IPS-18c (cell line): ENCODE results near the gene RABEPK.
"Not testable (repeated sequence)": the region's sequence is repeated elsewhere in the genome, so short reads cannot be mapped to it uniquely, and the experiment has no call there.

ENCODE experiments used
- H3K4me3 ChIP-seq: 2 replicates; pipeline ENCODE4 v1.7.0; 2013; ENCODE audit warnings: low read depth, mild to moderate bottlenecking, low read length, moderate library complexity; ENCODE audit not compliant: insufficient read depth
- H3K9me3 ChIP-seq: one replicate; pipeline ENCODE4 v1.6.1; 2013; ENCODE audit warnings: mild to moderate bottlenecking, low read length, moderate library complexity; ENCODE audit not compliant: control insufficient read depth, insufficient read depth

The RABEPK gene

GRCh38 chr9:125239631-125240597 lies 39.6 kb downstream of the RABEPK start:
- H3K4me3 ChIP-seq, result peak overlapping the region; percentile 97

GRCh38 chr9:125240649-125240999 lies 40.3 kb downstream of the RABEPK start:
- H3K9me3 ChIP-seq, result no peaks in the 10 kb centered on the region
- peak overlapping the region; percentile 97 for H3K4me3 ChIP-seq

More at GRCh38 chr9:125239631-125240597, 39.6 kb downstream of the RABEPK start:
- H3K9me3 ChIP-seq, result no peaks in the 10 kb centered on the region

GRCh38 chr9:125241000-125241862 lies 40.9 kb downstream of the RABEPK start, which contains the start of gene HSPA5:
Gene HSPA5, minus strand, starts transcription at chr9:125241343. Its CDS starts 217 bp downstream, at chr9:125241126.
- Histone ChIP-seq H3K9me3 (no peaks in the 10 kb centered on the region), H3K4me3 (peak within 1 kb of the TSS; percentile 99)

GRCh38 chr9:125241863-125242739 lies 41.8 kb downstream of the RABEPK start:
- Histone ChIP-seq H3K4me3 (peak overlapping the region; percentile 99), H3K9me3 (no peaks in the 10 kb centered on the region)

- no peaks in the 10 kb centered on the region for H3K9me3 ChIP-seq
Observed at GRCh38 chr9:125243792-125244260, 43.5 kb downstream of the RABEPK start.

GRCh38 chr9:125246261-125246667 lies 45.9 kb downstream of the RABEPK start:
- Histone ChIP-seq H3K9me3 (no peaks in the 10 kb centered on the region), H3K4me3 (no peak overlapping the region)

More at GRCh38 chr9:125243792-125244260, 43.5 kb downstream of the RABEPK start:
- H3K4me3 ChIP-seq, result no peak overlapping the region

- no peak overlapping the region for H3K4me3 ChIP-seq
- no peaks in the 10 kb centered on the region for H3K9me3 ChIP-seq
Observed at GRCh38 chr9:125254231-125254630, 53.9 kb downstream of the RABEPK start.

- Histone ChIP-seq H3K4me3 (no peak overlapping the region), H3K9me3 (no peaks in the 10 kb centered on the region)
Observed at GRCh38 chr9:125255781-125256391, 55.5 kb downstream of the RABEPK start.

GRCh38 chr9:125258160-125258785 lies 57.9 kb downstream of the RABEPK start:
- no peaks in the 10 kb centered on the region for H3K9me3 ChIP-seq
- no peak overlapping the region for H3K4me3 ChIP-seq

GRCh38 chr9:125258832-125259534 lies 58.6 kb downstream of the RABEPK start:
- Histone ChIP-seq H3K4me3 (no peak overlapping the region), H3K9me3 (no peaks in the 10 kb centered on the region)

- Histone ChIP-seq H3K4me3 (no peak overlapping the region), H3K9me3 (no peaks in the 10 kb centered on the region)
Observed at GRCh38 chr9:125260561-125260960, 60.2 kb downstream of the RABEPK start.

- no peaks in the 10 kb centered on the region for H3K9me3 ChIP-seq
- peak within 1 kb of the TSS; percentile 98 for H3K4me3 ChIP-seq
Observed at GRCh38 chr9:125261501-125262293, 61.4 kb downstream of the RABEPK start, which contains the start of gene GAPVD1. Gene GAPVD1, plus strand, starts transcription at chr9:125261826. Its CDS starts 37,096 bp downstream, at chr9:125298922.

GRCh38 chr9:125262294-125262991 lies 62.1 kb downstream of the RABEPK start:
- H3K9me3 ChIP-seq, result no peaks in the 10 kb centered on the region
- H3K4me3 ChIP-seq, result peak overlapping the region; percentile 98

- not testable (repeated sequence) for H3K4me3 ChIP-seq, H3K9me3 ChIP-seq
Observed at GRCh38 chr9:125264068-125264467, 63.7 kb downstream of the RABEPK start.
